KMS-11 (cell line): ENCODE data around the gene SUPT3H.
"Not testable (repeated sequence)": the region's sequence is repeated elsewhere in the genome, so short reads cannot be mapped to it uniquely, and the experiment has no call there.

Experiments
- H2AFZ ChIP-seq: fragments of 200-600 bp; sonication (generic); 2 replicates; pipeline ENCODE4 v1.6.1; 2016; ENCODE audit warnings: antibody characterized with exemption, mixed run types, low read depth
- H3K27ac ChIP-seq: fragments of 200-600 bp; sonication (generic); 2 replicates; pipeline ENCODE4 v1.6.1; 2016; ENCODE audit warnings: mild to moderate bottlenecking, mixed run types
- H3K27me3 ChIP-seq: fragments of 200-600 bp; sonication (generic); 2 replicates; pipeline ENCODE4 v1.6.1; 2017; ENCODE audit warnings: mild to moderate bottlenecking, low read depth, mixed run types, moderate library complexity; ENCODE audit not compliant: insufficient read depth
- H3K36me3 ChIP-seq: fragments of 200-600 bp; sonication (generic); 2 replicates; pipeline ENCODE4 v1.6.1; 2017; ENCODE audit warnings: mild to moderate bottlenecking, mixed run types; ENCODE audit not compliant: insufficient read depth
- H3K4me1 ChIP-seq: fragments of 200-600 bp; sonication (generic); 2 replicates; pipeline ENCODE4 v1.6.1; 2016; ENCODE audit warnings: mild to moderate bottlenecking, low read depth, mixed run types; ENCODE audit not compliant: poor library complexity, severe bottlenecking
- H3K4me2 ChIP-seq: fragments of 200-600 bp; sonication (generic); 2 replicates; pipeline ENCODE4 v1.7.0; 2016; ENCODE audit warnings: mild to moderate bottlenecking, mixed run types
- H3K4me3 ChIP-seq: fragments of 200-600 bp; sonication (generic); IDR thresholded peaks from 2 replicates; pipeline ENCODE4 v1.6.1; 2017; ENCODE audit warnings: low read depth, low read length, mixed read lengths; ENCODE audit not compliant: insufficient read depth
- H3K79me2 ChIP-seq: fragments of 200-600 bp; sonication (generic); 2 replicates; pipeline ENCODE4 v1.6.1; 2016; ENCODE audit warnings: low read depth, mixed run types; ENCODE audit not compliant: insufficient read depth
- H3K9ac ChIP-seq: fragments of 200-600 bp; sonication (generic); 2 replicates; pipeline ENCODE4 v1.6.1; 2016; ENCODE audit warnings: mild to moderate bottlenecking, mixed run types
- H4K20me1 ChIP-seq: fragments of 200-600 bp; sonication (generic); 2 replicates; pipeline ENCODE4 v1.6.1; 2016; ENCODE audit warnings: mild to moderate bottlenecking, mixed run types; ENCODE audit not compliant: insufficient read depth
- TF ChIP-seq, protein P1 (sequence below): fragments of 200-600 bp; sonication (generic); conservative IDR thresholded peaks from 2 replicates; pipeline ENCODE4 v1.6.1; 2017; ENCODE audit warnings: low read depth, mild to moderate bottlenecking, antibody characterized with exemption, low read length, moderate library complexity, mixed read lengths

Gene SUPT3H

DNA sequence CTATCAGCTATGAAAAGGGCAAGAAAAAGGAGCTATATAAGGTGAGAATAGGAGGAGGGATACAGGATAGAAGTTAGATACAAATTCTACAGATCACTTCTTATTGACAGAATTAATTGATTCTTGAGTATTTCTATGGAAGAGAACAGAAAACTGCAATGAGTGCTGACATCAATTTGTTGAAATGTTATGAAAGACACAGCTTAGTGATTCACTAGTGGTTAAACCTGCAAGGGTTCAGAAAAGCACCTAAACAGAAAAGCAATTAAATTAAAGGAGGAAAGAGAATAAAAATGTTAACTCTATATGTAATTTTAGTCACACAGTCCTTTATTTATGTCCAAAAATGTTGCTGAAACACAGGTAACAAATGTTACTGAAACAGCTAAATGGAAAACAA is 304.0 kb downstream of the SUPT3H start:
- no peaks in the 10 kb centered on the region for H4K20me1 ChIP-seq
- H3K36me3 ChIP-seq = no peaks in the 10 kb centered on the region
- H2AFZ ChIP-seq = no peak overlapping the region
- H3K27me3 ChIP-seq = no peaks in the 10 kb centered on the region
- no peak overlapping the region; the same call in 1 of the 2 replicates for H3K9ac ChIP-seq
- H3K4me1 ChIP-seq = no peaks in the 10 kb centered on the region
- no peak overlapping the region for H3K4me2 ChIP-seq
- H3K27ac ChIP-seq = no peak overlapping the region
- H3K4me3 ChIP-seq = no peak overlapping the region
- TF ChIP-seq, protein P1, sequence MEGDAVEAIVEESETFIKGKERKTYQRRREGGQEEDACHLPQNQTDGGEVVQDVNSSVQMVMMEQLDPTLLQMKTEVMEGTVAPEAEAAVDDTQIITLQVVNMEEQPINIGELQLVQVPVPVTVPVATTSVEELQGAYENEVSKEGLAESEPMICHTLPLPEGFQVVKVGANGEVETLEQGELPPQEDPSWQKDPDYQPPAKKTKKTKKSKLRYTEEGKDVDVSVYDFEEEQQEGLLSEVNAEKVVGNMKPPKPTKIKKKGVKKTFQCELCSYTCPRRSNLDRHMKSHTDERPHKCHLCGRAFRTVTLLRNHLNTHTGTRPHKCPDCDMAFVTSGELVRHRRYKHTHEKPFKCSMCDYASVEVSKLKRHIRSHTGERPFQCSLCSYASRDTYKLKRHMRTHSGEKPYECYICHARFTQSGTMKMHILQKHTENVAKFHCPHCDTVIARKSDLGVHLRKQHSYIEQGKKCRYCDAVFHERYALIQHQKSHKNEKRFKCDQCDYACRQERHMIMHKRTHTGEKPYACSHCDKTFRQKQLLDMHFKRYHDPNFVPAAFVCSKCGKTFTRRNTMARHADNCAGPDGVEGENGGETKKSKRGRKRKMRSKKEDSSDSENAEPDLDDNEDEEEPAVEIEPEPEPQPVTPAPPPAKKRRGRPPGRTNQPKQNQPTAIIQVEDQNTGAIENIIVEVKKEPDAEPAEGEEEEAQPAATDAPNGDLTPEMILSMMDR = no peak
- no peaks in the 10 kb centered on the region for H3K79me2 ChIP-seq

DNA sequence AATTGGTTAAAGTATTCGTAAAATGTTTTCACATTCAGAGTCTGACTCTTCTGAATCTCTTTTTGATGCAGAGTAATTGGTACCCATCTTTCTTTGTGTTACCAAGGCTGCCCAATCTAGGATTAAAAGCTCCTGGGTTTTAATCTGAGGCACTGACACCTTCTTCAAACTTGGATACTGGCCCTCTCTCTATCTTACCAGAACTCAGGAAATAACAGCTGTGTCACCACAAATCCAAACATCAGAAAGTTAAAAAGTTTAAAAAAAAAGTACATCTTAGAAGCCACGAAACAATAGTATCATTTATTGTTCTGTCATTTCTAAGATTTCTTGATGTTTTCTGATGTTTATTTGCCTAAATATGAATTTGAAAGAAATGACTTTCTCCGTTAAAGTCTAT is 305.1 kb downstream of the SUPT3H start:
- H3K4me2 ChIP-seq = no peak overlapping the region
- H4K20me1 ChIP-seq = no peaks in the 10 kb centered on the region
- no peaks in the 10 kb centered on the region for H3K36me3 ChIP-seq
- H3K4me1 ChIP-seq = no peaks in the 10 kb centered on the region
- no peaks in the 10 kb centered on the region for H3K79me2 ChIP-seq
- H3K27me3 ChIP-seq = no peaks in the 10 kb centered on the region
- H3K9ac ChIP-seq = no peak overlapping the region
- TF ChIP-seq, protein P1 = no peak
- no peak overlapping the region for H3K4me3 ChIP-seq
- no peak overlapping the region for H3K27ac ChIP-seq
- no peak overlapping the region for H2AFZ ChIP-seq

DNA sequence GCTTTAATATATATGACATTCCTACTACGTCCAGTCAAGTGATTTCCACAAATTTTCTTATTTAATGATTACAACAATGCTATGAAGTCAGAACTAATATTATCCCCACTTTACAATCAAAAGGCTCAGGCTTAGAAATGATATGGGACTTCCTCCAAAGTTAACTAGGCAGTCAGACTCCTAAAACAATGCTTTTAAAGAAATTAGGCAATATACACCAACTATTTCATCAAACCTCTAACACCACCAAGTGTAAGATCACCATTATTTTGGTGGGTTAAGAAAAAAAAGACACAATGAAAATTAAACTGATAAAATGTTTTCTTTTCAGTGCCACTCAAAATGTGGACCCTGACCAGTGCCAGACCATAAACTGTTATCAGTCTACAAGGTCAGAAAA is 305.7 kb downstream of the SUPT3H start:
- H3K4me1 ChIP-seq = no peaks in the 10 kb centered on the region
- H3K4me3 ChIP-seq = no peak overlapping the region
- H2AFZ ChIP-seq = no peak overlapping the region
- H4K20me1 ChIP-seq = no peaks in the 10 kb centered on the region
- H3K79me2 ChIP-seq = no peaks in the 10 kb centered on the region
- no peak overlapping the region for H3K27ac ChIP-seq
- TF ChIP-seq, protein P1 = no peak
- no peak overlapping the region for H3K4me2 ChIP-seq
- no peak overlapping the region for H3K9ac ChIP-seq
- no peaks in the 10 kb centered on the region for H3K27me3 ChIP-seq
- H3K36me3 ChIP-seq = no peaks in the 10 kb centered on the region

DNA sequence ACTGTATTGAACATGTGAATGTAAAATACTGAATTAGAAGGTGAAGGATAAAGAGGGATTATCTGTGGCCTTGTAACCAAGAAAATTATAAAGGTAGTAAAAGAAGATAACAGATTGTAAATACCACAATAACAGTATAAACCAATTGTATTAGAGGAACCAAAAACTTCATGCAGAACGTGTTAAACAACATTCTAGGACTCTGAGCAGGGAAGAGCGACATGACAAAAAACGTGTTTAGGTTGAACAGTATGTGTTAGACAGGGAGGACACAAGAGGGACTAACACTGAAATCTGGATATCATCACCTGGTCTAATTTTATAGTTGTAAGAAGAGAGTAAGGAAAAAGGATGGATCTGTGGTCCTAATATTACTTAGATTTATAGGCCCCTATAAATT is 308.6 kb downstream of the SUPT3H start:
- Histone ChIP-seq H3K4me3 (no peak overlapping the region), H3K9ac (no peak overlapping the region), H3K27ac (no peak overlapping the region), H3K4me1 (no peaks in the 10 kb centered on the region), H3K36me3 (no peaks in the 10 kb centered on the region), H4K20me1 (no peaks in the 10 kb centered on the region), H3K4me2 (no peak overlapping the region), H3K27me3 (no peaks in the 10 kb centered on the region), H2AFZ (no peak overlapping the region), H3K79me2 (no peaks in the 10 kb centered on the region)
- TF ChIP-seq, protein P1 = no peak

DNA sequence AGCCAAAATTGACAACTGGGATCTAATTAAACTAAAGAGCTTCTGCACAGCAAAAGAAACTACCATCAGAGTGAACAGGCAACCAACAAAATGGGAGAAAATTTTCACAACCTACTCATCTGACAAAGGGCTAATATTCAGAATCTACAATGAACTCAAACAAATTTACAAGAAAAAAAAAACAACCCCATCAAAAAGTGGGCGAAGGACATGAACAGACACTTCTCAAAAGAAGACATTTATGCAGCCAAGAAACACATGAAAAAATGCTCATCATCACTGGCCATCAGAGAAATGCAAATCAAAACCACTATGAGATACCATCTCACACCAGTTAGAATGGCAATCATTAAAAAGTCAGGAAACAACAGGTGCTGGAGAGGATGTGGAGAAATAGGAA is 310.3 kb downstream of the SUPT3H start:
- not testable (repeated sequence) for H3K27me3 ChIP-seq, H3K36me3 ChIP-seq, H2AFZ ChIP-seq, H3K27ac ChIP-seq, H3K4me3 ChIP-seq, H4K20me1 ChIP-seq, H3K4me2 ChIP-seq, H3K9ac ChIP-seq, H3K4me1 ChIP-seq, H3K79me2 ChIP-seq

DNA sequence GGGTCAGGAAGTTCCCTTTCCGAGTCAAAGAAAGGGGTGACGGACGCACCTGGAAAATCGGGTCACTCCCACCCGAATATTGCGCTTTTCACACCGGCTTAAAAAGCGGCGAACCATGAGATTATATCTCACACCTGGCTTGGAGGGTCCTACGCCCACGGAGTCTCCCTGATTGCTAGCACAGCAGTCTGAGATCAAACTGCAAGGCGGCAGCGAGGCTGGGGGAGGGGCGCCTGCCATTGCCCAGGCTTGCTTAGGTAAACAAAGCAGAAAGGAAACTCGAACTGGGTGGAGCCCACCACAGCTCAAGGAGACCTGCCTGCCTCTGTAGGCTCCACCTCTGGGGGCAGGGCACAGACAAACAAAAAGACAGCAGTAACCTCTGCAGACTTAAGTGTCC is 315.1 kb downstream of the SUPT3H start:
- H3K4me3 ChIP-seq, H3K4me2 ChIP-seq, H3K36me3 ChIP-seq, H3K79me2 ChIP-seq, H2AFZ ChIP-seq, H3K27me3 ChIP-seq, H4K20me1 ChIP-seq: not testable (repeated sequence)
- H3K27ac ChIP-seq = peak overlapping the region; percentile 92
- H3K4me1 ChIP-seq = peaks cover 17% of the 10 kb centered on the region
- H3K9ac ChIP-seq = peak overlapping the region; percentile 86; the same call in 1 of the 2 replicates
